ENCODE results near the gene TRAF5.

DNA sequence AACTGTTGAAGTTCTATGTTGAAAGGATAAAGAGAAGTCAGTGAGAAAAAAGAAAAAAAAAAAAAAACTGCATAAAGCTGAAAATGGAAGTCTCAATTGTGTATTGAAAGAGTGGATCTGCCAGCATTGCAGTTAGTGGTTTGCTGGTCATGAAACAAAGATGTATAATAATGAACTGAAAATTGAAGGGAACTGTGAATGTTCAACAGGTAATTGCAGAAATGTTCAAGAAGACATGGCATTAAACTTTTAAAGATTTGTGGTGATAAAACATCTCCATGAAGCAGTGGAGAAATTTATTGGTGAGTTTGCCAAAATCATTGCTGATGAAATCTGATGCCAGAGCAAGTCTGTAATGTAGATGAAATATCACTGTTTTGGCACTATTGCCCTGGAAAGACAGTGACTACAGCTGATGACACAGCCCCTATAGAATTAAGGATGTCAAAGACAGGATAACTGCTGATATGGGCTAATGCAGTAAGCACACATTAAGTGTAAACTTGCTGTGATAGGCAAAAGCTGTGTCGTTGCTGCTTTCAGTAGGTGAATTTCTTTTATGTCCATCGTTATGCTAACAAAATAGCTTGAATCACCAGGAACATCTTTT lies 94.3 kb downstream of the TRAF5 start:
- TF ChIP-seq, protein P1, sequence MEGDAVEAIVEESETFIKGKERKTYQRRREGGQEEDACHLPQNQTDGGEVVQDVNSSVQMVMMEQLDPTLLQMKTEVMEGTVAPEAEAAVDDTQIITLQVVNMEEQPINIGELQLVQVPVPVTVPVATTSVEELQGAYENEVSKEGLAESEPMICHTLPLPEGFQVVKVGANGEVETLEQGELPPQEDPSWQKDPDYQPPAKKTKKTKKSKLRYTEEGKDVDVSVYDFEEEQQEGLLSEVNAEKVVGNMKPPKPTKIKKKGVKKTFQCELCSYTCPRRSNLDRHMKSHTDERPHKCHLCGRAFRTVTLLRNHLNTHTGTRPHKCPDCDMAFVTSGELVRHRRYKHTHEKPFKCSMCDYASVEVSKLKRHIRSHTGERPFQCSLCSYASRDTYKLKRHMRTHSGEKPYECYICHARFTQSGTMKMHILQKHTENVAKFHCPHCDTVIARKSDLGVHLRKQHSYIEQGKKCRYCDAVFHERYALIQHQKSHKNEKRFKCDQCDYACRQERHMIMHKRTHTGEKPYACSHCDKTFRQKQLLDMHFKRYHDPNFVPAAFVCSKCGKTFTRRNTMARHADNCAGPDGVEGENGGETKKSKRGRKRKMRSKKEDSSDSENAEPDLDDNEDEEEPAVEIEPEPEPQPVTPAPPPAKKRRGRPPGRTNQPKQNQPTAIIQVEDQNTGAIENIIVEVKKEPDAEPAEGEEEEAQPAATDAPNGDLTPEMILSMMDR (IDR thresholded peaks at IDR 0.05): no peak
- no peak for TF ChIP-seq POLR2A (IDR thresholded peaks at IDR 0.05)
